Activated CD4-positive, alpha-beta T cell treated with anti-CD3 and anti-CD28 coated beads for 48 hours (primary cell): ENCODE data around the gene ARHGEF38.
A peak's percentile ranks its signal among the peaks of the same experiment; 100 is the strongest.

Source experiments
- DNase-seq: peaks from one replicate; pipeline ENCODE4 v3.0.0-alpha.2; 2020

The ARHGEF38 gene

DNA sequence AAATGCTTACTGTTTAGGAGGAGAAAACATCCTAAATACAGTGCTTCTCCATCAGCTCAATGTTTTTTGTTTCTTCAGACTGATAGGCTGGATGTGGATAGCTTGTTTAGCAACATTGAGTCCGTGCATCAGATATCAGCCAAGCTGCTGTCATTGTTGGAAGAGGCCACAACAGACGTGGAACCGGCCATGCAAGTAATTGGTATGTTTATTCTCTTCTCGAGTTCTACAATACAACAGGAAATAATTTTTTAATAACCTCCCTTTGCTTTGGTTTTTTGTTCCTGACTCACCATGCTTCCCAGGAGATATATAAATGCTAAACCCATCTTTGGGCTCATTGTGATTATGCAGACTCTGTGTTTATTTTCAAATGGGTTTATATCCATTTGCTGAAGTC, 60.9 kb downstream of the ARHGEF38 start:
- no peak for DNase-seq

- no peak for DNase-seq
Observed at GRCh38 chr4:105619188-105619931, 66.9 kb downstream of the ARHGEF38 start.

DNA sequence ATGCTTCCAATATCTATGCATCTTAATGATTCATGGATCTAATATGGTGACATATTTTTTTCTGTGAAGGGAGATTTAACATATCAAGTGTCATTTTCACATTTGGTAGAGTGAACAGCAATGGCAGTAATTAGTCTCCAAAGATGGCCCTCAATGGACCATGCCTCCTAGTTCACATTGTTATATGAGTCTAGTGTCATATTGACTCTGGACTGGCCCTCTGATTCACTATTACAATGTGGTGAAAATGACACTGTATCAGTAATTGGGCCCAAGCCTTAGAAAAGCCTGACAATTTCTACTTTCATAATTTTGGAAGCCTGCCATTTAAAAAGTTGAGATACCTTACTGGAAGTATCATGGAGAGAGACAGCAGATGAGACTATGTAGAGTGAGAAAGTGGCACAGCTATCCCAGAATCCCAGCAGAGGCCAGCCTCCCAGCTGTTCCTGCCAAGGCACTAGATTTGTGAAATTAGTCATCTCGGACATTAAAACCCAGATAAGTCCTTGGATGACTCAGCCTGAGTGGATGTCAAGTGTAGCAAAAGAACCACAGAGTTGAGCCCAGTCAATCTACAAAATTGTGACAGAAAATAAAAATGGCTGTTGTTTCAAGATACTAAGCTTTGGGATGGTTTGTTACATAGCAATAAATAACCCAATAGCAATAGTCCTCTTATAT, 68.4 kb downstream of the ARHGEF38 start:
- no peak for DNase-seq

GRCh38 chr4:105622269-105622668, 69.8 kb downstream of the ARHGEF38 start:
- DNase-seq = no peak

DNA sequence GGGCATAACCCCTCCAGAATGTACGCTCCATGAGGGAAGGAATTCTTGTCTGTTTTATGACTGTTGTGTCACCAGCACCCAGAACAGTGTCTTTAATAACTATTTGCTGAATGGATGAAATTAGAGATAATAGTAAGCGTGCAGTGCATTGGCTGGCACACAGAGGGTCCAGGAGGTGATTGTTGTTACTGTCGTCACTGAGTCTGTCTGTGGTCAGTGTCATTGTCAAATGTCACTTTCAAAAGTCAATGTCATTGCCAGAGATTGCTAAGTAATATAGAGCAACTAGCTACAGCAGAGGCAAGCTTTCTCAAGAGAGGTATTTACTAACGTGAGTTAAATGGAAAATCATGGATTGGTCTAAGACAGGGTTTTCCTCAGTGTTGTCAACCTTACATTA, 70.7 kb downstream of the ARHGEF38 start:
- no peak for DNase-seq

DNA sequence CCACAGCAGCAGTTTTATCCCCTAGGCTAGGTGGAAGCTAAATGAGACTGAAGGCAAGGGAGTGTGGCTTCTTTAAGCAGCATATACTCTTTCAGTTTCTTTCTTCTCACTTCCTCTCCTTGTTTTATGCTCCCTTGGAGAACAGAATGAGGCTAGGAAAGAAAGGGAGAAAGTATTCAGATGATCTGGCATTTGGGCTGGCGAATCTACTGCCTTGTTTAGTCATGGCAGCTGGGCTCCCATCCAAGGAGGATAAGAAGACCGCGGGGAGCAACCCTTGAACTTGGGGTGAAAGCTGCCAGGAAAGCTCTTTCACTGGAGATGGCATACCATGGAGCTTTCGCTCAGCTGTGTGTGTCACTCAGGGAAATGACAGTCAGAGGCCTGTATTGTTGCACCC, 72.1 kb downstream of the ARHGEF38 start:
- DNase-seq = no peak

DNA sequence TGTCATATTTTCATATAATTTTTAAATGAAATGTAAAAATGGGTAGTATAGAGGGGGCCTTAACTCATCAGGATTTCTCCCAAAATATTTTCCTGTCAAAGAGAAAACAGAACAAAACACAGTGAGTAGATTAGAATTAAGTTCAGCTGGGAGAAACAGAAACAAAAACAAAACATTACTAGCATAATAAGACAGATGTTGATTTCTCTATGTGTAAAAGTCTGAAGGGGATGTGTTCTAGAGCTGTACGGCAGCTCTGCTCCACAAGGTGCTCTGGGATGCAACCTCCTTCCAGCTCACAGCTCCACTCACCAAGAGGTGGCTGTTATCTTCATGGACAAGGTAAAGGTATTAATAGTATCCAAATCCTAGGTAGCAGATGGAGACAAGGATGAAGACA, 72.8 kb downstream of the ARHGEF38 start:
- DNase-seq = no peak

DNA sequence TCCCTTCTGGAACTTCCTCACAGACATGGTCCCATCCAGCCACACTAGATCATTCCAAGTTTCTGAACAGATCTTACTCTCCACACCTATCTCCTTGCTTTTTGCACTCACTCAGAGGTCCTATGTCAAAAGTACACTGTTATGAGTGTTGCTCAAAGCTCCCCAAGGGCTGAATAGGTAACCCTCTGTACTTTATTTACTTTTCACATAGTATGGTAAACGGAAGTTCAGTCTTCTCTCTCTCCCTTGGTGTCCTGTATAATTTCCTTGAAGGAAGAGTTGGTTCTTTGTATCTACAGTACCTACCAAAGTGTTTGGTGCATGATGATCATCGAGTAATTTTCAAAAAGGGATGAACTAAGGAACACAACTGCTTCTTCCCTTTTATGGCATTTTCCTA, 74.4 kb downstream of the ARHGEF38 start:
- no peak for DNase-seq

DNA sequence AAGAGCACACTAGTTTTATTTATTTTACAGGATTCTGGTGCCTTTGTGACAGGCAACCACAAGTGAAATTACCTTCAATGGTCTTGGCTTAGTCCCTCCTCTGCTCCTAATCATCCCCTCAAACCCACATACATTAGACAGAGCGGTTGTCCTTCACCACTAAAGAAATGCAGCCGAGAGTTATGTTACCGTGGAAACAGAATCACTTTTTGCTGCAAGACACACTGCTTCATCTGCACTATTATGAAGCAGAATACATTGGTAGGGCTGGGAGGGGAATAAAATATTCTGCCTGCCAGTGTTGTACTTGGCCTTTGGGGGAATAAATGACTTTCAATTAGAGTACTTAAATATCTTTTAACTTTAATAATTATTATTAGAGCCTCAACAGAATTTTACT, 75.2 kb downstream of the ARHGEF38 start:
- DNase-seq = no peak

DNA sequence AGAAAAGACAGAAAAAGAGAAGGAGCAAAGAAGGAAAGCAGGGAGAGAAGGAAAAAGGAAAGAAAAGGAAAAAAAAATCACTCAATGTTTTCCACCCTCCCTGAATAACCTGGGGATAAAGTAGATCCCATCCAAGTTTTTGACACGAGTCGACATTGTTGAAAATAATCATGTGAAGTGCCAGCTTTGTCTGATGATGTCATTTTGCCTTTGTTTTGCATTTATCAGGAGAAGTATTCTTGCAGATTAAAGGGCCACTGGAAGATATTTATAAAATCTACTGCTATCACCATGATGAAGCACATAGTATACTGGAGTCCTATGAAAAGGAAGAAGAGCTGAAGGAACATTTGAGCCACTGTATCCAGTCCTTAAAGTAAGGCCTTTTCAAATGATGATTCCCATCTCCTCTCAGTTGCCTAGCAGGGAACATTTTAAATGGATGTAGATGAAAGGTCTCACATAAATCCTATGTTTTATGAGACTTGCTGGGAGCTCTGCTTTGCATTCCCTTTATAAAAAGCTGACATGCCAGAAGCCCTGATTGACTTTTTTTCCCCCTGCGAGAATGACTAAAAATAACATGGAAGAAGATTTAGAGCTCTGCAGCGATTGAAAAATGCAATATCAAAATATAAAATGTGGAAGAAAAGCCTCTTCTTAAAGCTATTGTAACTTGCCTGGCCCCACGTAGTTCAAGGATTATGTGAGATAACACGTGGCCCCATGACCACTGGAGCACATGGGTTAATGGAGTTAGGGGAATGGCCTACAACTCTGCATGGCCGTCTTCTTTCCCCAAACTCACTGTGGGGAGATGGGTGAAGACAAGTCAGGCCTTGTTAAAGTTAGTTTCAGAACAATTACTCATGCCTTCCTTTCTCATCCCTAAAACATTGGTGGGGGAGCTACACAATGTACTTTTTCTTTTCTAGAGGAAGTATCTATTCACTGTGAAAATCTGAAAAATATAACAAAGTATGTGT, 78.5 kb downstream of the ARHGEF38 start:
- DNase-seq = no peak

DNA sequence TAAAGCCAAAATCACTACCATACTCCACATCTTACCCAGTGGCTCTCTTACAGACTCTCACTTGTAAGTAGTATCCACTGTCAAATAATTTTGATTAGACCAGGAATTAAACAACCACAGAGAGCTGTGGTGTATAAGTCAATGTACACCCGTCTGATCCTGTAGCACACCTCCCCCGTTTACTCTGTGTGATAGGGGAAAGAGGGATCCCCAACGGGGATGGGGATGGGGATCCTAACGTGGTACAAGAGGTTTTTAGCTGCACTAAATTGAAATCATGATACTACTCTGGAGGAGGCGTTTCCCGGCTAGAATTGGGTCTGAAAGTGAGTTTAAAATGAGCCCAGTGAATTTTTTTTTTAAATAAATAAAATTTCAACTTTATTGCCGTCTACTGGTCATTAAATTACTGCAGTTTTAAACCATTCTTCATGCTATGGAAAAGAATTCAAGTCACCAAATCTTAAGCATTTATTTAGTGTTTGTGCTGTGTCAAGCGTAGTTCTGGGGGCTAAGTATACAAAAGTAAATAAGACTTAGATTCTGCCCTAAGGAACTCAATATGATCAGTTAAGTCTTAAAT, 79.5 kb downstream of the ARHGEF38 start:
- no peak for DNase-seq

DNA sequence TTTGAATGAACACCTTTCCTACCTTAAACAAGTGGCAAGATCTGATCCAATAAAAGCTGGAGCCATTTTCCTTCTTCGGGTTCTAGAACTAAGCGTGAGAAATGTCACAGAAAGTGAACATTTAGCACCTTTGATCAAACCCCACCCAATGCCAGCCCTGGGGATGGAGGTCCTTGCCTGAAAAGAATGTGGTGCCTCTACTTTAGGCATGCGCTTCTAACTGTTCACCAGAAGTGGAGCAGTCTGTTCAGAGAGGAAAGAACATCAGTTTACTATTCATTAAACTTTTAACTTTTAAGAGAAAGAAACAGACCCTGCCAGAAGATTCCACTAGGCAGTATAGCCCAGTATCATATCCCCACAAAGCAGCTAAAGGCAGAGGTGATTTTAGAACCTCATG, 80.2 kb downstream of the ARHGEF38 start:
- no peak for DNase-seq

GRCh38 chr4:105633241-105633640, 80.8 kb downstream of the ARHGEF38 start:
- DNase-seq = no peak

GRCh38 chr4:105634402-105635080, 82.1 kb downstream of the ARHGEF38 start:
- DNase-seq = no peak

DNA sequence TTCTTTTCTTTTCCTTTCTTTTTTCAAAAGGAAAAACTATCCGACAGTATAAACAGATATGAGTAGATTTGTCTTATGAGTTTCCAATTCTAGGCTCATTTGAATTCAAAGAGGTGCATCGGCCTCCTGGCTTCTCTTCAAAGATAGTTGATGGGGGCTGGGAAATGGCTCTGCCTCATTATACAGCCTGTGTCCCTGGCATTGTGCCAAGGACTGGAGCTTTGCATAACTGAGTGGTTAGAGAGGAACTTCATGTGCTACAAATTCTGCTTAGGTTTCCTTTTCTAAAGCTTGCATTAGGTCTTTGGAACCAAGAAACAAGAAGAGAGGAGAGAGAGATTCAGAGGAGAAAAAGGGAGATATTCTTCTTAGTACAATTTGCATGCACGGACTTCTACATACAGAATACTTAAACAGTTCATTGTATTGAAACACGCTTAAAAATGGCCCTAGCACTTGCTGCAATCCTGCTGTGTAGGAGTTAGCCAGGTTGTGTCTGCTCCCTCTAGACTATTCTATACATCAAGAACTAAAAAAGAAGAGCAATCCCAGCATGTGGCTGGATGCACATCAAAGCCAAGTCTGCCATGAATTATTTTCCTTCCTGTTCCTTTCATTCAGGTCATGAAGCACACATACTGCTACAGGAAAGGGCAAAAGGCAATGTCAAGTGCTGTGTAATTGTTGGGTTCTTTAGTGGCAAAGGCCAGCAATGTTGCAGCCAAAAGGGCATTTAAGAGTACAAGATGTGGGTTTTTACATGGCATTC, 85.2 kb downstream of the ARHGEF38 start:
- peak; percentile 6 for DNase-seq

GRCh38 chr4:105641845-105642244, 89.4 kb downstream of the ARHGEF38 start:
- no peak for DNase-seq

DNA sequence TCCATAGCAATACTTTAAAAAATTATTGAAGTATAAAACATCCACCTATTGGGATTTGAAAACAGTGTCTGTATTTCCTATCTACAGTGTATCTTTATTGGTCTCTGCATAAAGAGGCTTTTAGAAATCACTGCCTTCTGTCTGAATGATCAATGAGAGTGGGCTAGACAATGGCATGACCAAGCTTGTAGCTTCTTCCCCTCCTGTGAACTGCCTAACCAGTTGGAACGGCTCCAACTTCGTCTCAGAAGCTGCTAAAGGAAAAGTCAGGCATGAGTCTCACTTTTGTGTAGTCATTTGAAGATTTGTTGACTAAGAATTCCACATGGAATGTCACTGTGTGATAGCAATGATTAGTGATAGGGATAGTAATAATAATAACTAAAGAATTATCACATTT, 91.8 kb downstream of the ARHGEF38 start:
- DNase-seq = no peak

- no peak for DNase-seq
Observed at GRCh38 chr4:105645440-105645839, 93.0 kb downstream of the ARHGEF38 start.

DNA sequence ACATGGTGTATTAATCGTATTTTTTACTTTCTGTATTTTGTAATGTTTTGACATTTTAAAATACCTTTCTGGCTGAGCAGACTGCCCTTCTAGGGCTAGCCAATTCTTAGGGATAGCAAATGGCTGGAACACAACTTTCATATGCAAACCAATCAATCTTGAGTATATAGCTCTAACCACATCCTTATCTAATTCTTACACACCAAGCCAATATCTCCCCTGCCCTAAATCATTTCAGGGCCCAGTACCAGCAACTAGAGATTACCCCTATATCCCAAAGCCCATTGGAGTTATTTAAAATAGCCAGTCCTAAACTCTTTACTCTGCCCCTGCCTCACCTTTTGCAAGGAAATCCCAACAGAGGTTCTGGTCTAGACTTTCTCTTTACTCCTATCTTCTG, 97.8 kb downstream of the ARHGEF38 start:
- no peak for DNase-seq

GRCh38 chr4:105651884-105652283, 99.5 kb downstream of the ARHGEF38 start:
- DNase-seq = no peak

- DNase-seq = no peak
Observed at GRCh38 chr4:105652286-105652888, 100.0 kb downstream of the ARHGEF38 start.
